HL-60 (cell line): Measurements from ENCODE around the gene UIMC1.

ENCODE experiments used
- DNase-seq, 2 experiments: peaks; one replicate each; pipeline ENCODE4 v3.0.0-alpha.2; 2010 to 2020; ENCODE audit warnings: low read depth in 1 of 2, low spot score in 1 of 2
- H3K27ac ChIP-seq: fragments of 250-450 bp; sonication (Bioruptor Pico); replicated peaks from 2 replicates; pipeline ENCODE4 v1.5.1; 2020; ENCODE audit warnings: mild to moderate bottlenecking, moderate library complexity
- H3K27me3 ChIP-seq: fragments of 250-450 bp; sonication (Bioruptor Pico); 2 replicates; pipeline ENCODE4 v1.5.1; 2021; ENCODE audit warnings: mild to moderate bottlenecking, moderate library complexity; ENCODE audit not compliant: insufficient read depth, poor library complexity, severe bottlenecking
- H3K4me3 ChIP-seq: replicated peaks from 2 replicates; pipeline ENCODE4 v1.5.1; 2011; ENCODE audit warnings: mild to moderate bottlenecking, control low read depth, low read length; ENCODE audit not compliant: insufficient read depth
- CTCF ChIP-seq: IDR thresholded peaks from one replicate; pipeline ENCODE4 v1.5.1; 2011; ENCODE audit warnings: low read length, control low read depth, inconsistent platforms; ENCODE audit not compliant: insufficient read depth
- GABPA ChIP-seq: IDR thresholded peaks from 2 replicates; pipeline ENCODE4 v1.6.1; 2012; ENCODE audit warnings: low read depth
- POLR2AphosphoS5 ChIP-seq: IDR thresholded peaks from 2 replicates; pipeline ENCODE4 v1.6.1; 2012; ENCODE audit warnings: low read depth
- REST ChIP-seq: IDR thresholded peaks from 2 replicates; pipeline ENCODE4 v1.6.1; 2012; ENCODE audit warnings: low read depth; ENCODE audit not compliant: insufficient replicate concordance
- SPI1 ChIP-seq: IDR thresholded peaks from 2 replicates; pipeline ENCODE4 v1.6.1; 2012; ENCODE audit warnings: low read depth, mild to moderate bottlenecking, borderline replicate concordance

UIMC1 gene

GRCh38 chr5:176855598-176855997, 151.0 kb downstream of the UIMC1 start:
- Histone ChIP-seq H3K27ac (no peak overlapping the region), H3K27me3 (no peaks in the 10 kb centered on the region), H3K4me3 (no peak overlapping the region)
- TF ChIP-seq SPI1, result no peak
- no peak for TF ChIP-seq GABPA
- no peak for TF ChIP-seq REST
- TF ChIP-seq CTCF, result no peak
- no peak for TF ChIP-seq POLR2AphosphoS5
- no peak for DNase-seq
